ENCODE measurements around the gene KHDC4.

The KHDC4 gene

GRCh38 chr1:155954645-155955044 is 20.4 kb upstream of the KHDC4 start:
- ATAC-seq: no peak
- TF ChIP-seq, protein P1, sequence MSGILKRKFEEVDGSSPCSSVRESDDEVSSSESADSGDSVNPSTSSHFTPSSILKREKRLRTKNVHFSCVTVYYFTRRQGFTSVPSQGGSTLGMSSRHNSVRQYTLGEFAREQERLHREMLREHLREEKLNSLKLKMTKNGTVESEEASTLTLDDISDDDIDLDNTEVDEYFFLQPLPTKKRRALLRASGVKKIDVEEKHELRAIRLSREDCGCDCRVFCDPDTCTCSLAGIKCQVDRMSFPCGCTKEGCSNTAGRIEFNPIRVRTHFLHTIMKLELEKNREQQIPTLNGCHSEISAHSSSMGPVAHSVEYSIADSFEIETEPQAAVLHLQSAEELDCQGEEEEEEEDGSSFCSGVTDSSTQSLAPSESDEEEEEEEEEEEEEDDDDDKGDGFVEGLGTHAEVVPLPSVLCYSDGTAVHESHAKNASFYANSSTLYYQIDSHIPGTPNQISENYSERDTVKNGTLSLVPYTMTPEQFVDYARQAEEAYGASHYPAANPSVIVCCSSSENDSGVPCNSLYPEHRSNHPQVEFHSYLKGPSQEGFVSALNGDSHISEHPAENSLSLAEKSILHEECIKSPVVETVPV (CRISPR knock-in tag; IDR thresholded peaks at IDR 0.05): no peak
- TF ChIP-seq GLIS3 (CRISPR knock-in tag; IDR thresholded peaks at IDR 0.05): no peak
- no peak for TF ChIP-seq ZNF70 (CRISPR knock-in tag; IDR thresholded peaks at IDR 0.05)
- TF ChIP-seq, protein P2, sequence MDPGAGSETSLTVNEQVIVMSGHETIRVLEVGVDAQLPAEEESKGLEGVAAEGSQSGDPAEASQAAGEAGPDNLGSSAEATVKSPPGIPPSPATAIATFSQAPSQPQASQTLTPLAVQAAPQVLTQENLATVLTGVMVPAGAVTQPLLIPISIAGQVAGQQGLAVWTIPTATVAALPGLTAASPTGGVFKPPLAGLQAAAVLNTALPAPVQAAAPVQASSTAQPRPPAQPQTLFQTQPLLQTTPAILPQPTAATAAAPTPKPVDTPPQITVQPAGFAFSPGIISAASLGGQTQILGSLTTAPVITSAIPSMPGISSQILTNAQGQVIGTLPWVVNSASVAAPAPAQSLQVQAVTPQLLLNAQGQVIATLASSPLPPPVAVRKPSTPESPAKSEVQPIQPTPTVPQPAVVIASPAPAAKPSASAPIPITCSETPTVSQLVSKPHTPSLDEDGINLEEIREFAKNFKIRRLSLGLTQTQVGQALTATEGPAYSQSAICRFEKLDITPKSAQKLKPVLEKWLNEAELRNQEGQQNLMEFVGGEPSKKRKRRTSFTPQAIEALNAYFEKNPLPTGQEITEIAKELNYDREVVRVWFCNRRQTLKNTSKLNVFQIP (CRISPR knock-in tag; IDR thresholded peaks at IDR 0.05; ENCODE audit: borderline replicate concordance, low read depth): no peak
- TF ChIP-seq BACH2 (CRISPR knock-in tag; IDR thresholded peaks at IDR 0.05; ENCODE audit: borderline replicate concordance): no peak
- no peak for TF ChIP-seq ZNF8 (CRISPR knock-in tag; IDR thresholded peaks at IDR 0.05)
- TF ChIP-seq RARB (CRISPR knock-in tag; IDR thresholded peaks at IDR 0.05): no peak
- TF ChIP-seq ZC3H10 (CRISPR knock-in tag; IDR thresholded peaks at IDR 0.05): no peak
- TF ChIP-seq PPARA (CRISPR knock-in tag; IDR thresholded peaks at IDR 0.05; ENCODE audit: borderline replicate concordance): no peak
- no peak for TF ChIP-seq ZFP3 (CRISPR knock-in tag; IDR thresholded peaks at IDR 0.05)

- TF ChIP-seq, protein P2 (CRISPR knock-in tag; IDR thresholded peaks at IDR 0.05; ENCODE audit: borderline replicate concordance, low read depth): no peak
- no peak for TF ChIP-seq CSDC2 (CRISPR knock-in tag; IDR thresholded peaks at IDR 0.05)
- no peak for TF ChIP-seq TCF4 (CRISPR knock-in tag; IDR thresholded peaks at IDR 0.05; ENCODE audit: borderline replicate concordance)
- TF ChIP-seq ISL1 (CRISPR knock-in tag; IDR thresholded peaks at IDR 0.05): no peak
- no peak for TF ChIP-seq RARB (CRISPR knock-in tag; IDR thresholded peaks at IDR 0.05)
- no peak for TF ChIP-seq OSR1 (CRISPR knock-in tag; IDR thresholded peaks at IDR 0.05)
- TF ChIP-seq ZC3H10 (CRISPR knock-in tag; IDR thresholded peaks at IDR 0.05): no peak
- no peak for TF ChIP-seq ZNF565 (CRISPR knock-in tag; conservative IDR thresholded peaks at IDR 0.05; ENCODE audit: low read depth)
- ATAC-seq: no peak
Observed at GRCh38 chr1:155952505-155952890, 18.3 kb upstream of the KHDC4 start.

DNA sequence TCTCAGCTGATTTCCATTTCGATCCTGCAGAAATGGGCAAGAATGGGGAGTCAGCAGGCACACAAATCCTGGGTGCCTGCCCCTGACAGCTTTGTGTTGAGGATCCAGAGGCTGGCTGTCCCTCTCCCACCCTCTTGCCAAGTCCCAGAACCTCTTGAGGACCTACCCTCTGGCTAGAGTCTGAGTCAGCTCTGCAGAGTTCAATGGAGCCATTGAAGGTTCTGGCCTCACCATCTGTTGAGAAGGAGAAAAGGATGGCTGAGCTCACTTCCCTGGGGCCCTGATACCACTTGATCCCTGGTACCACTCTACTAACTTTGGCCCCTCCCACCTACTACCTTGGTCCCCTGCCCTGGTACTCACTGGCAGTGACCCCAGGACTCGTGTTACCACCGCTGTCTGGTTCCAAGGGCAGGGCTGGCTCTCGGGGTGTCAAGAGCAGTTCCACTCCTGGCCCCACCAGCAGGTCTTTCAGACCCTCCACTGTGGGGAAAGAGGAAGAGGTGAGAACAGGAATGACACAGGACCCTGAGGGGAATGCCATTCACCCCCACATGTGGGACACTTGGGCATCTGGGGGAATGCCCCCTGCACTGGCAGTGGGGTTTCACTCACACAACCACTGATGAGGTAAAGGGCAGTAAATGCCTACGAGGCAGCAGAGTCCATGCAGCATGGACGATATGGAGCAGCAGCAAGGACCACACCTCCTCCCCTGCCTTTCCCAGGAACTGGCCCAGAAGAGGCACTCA is 17.7 kb upstream of the KHDC4 start:
- TF ChIP-seq, protein P2 (CRISPR knock-in tag; IDR thresholded peaks at IDR 0.05; ENCODE audit: borderline replicate concordance, low read depth): no peak
- TF ChIP-seq, protein P3, sequence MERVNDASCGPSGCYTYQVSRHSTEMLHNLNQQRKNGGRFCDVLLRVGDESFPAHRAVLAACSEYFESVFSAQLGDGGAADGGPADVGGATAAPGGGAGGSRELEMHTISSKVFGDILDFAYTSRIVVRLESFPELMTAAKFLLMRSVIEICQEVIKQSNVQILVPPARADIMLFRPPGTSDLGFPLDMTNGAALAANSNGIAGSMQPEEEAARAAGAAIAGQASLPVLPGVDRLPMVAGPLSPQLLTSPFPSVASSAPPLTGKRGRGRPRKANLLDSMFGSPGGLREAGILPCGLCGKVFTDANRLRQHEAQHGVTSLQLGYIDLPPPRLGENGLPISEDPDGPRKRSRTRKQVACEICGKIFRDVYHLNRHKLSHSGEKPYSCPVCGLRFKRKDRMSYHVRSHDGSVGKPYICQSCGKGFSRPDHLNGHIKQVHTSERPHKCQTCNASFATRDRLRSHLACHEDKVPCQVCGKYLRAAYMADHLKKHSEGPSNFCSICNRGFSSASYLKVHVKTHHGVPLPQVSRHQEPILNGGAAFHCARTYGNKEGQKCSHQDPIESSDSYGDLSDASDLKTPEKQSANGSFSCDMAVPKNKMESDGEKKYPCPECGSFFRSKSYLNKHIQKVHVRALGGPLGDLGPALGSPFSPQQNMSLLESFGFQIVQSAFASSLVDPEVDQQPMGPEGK (CRISPR knock-in tag; IDR thresholded peaks at IDR 0.05; ENCODE audit: borderline replicate concordance): no peak
- no peak for TF ChIP-seq TOX (CRISPR knock-in tag; IDR thresholded peaks at IDR 0.05; ENCODE audit: borderline replicate concordance)
- no peak for ATAC-seq

DNA sequence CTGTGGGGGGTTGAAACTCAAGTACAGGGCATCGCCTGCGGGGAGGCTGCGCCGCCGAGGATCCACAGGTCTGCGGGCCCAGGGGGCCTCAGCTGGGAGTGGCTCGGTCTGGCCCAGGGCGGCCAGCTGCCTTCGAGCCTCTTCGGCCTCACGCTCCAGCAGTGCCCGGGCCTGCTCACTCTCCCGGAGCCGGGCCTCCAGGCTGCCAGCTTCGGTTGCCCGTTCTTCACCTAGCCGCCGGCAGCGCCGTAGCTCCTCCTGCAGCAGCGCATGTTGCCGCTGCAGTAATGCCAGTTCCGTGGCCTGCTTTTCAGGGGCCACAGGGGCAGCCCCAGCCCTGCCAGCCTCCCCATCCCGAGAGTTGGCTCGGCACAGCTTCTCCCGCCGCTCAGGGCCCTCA is 16.6 kb upstream of the KHDC4 start:
- TF ChIP-seq ZNF70 (CRISPR knock-in tag; IDR thresholded peaks at IDR 0.05): no peak
- no peak for TF ChIP-seq BACH2 (CRISPR knock-in tag; IDR thresholded peaks at IDR 0.05; ENCODE audit: borderline replicate concordance)
- TF ChIP-seq ARNTL (CRISPR knock-in tag; IDR thresholded peaks at IDR 0.05; ENCODE audit: borderline replicate concordance, low read depth): no peak
- no peak for TF ChIP-seq TSHZ2 (CRISPR knock-in tag; IDR thresholded peaks at IDR 0.05)
- TF ChIP-seq, protein P3 (CRISPR knock-in tag; IDR thresholded peaks at IDR 0.05; ENCODE audit: borderline replicate concordance): no peak
- no peak; the same call in 1 of the 3 replicates for ATAC-seq

Data from SK-N-SH treated with all-trans-retinoic acid at 6 μM for 48 hours (cell line).